AG09309 (cell line): Measurements from ENCODE around the gene CHST4.
"Not testable (repeated sequence)": the region's sequence is repeated elsewhere in the genome, so short reads cannot be mapped to it uniquely, and the experiment has no call there.

Experiments used
- DNase-seq: peaks from one replicate; pipeline ENCODE4 v3.0.0-alpha.2; 2010; ENCODE audit warnings: low read depth
- H3K4me3 ChIP-seq: 2 replicates; pipeline ENCODE4 v1.5.1; 2011; ENCODE audit warnings: mild to moderate bottlenecking, low read depth, low read length, moderate library complexity; ENCODE audit not compliant: control insufficient read depth
- CTCF ChIP-seq: IDR thresholded peaks from 2 replicates; pipeline ENCODE4 v1.5.1; 2011; ENCODE audit warnings: mild to moderate bottlenecking, low read depth, low read length, inconsistent platforms; ENCODE audit not compliant: insufficient read depth, control insufficient read depth; ENCODE audit errors: missing control alignments

The CHST4 gene

DNA sequence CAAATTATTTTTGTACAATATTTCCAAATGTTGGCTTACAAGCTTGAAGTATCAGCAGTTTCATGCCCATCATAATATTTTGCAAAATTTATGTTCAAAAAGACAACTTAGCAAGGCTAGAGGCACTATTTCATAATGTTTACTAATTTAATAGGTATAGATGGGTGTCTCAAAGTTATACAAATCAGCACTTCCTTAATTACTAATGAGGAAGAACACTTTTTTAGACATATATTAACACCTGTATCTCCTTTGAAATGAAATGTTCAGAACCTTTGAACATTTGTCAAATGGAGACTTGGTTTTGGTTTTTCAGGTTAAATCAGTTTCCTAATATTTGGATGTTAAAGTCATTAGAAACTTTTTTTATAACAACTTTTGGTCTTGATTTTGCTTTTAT is 48.5 kb downstream of the CHST4 start:
- DNase-seq, result no peak

DNA sequence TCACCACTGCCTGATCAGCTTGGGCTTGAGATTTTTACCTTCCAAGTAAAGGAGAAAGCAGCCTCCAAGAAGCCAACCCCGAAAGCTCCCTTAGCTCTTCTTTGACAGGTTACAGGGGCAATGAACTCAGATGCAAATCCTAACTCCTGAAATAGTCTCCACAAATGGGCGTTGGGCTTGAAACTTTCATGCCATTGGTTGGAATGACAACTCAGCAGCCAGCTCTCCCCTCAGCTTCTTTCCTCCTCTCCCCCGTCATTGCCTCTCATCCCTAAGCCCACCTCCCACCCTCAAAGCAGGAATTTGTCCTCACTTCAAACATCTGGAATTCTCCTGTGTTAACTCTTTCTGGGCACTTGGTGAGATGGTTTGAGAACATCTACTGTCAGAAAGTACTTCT is 50.7 kb downstream of the CHST4 start, which contains the start of gene TAT:
TAT (minus strand) TSS at position 122 of the 400 bp plus-strand sequence. CDS start 677 bp downstream, outside the sequence.
- H3K4me3 ChIP-seq, result no peak within 1 kb of the TSS
- no peak for TF ChIP-seq CTCF

More for the DNA sequence above, 48.5 kb downstream of the CHST4 start:
- H3K4me3 ChIP-seq, result no peak overlapping the region
- no peak for TF ChIP-seq CTCF

DNA sequence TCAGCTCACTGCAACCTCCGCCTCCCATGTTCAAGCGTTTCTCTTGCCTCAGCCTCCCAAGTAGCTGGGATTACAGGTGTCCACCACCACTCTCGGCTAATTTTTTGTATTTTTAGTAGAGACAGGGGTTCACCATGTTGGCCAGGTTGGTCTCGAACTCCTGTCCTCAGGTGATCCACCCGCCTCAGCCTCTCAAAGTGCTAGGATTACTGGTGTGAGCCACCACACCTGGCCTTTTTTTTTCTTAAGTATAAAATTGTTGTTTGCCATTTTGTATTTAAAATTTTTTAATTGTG is 56.3 kb downstream of the CHST4 start:
- not testable (repeated sequence) for H3K4me3 ChIP-seq

More for the DNA sequence above, 50.7 kb downstream of the CHST4 start, which contains the start of gene TAT:
- no peak for DNase-seq

DNA sequence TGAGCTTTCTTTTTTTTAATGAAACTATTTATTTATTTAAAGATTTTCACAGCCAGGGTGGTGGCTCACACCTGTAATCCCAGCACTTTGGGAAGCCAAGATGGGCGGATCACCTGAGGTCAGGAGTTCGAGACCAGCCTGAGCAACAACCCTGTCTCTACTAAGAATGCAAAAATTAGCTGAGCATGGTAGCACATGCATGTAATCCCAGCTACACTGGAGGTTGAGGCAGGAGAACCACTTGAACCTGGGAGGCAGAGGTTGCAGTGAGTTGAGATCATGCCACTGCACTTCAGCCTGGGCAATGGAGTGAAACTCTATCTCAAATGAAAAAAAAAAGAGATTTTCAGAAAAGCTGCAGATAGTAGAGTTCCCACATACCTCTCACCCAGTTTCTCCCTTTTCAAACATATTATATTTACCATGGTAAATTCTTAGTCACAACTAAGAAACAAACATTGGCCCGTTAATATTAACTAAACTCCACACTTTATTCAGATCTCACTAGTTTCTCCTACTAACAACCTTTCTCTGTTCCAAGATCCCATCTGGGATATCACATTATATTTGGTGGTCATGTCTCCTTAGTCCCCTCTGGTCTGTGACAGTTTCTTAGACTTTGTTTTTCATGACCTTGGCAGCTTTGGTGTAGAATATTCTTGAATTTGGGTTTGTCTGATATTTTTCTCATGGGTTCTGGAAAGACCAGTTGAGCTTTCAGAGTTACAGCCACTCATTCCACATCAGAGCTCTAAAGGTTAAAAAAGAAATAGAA is 58.5 kb downstream of the CHST4 start:
- no peak for TF ChIP-seq CTCF
- no peak overlapping the region for H3K4me3 ChIP-seq
- no peak for DNase-seq

More for the DNA sequence above, 56.3 kb downstream of the CHST4 start:
- DNase-seq, result not testable (repeated sequence)

DNA sequence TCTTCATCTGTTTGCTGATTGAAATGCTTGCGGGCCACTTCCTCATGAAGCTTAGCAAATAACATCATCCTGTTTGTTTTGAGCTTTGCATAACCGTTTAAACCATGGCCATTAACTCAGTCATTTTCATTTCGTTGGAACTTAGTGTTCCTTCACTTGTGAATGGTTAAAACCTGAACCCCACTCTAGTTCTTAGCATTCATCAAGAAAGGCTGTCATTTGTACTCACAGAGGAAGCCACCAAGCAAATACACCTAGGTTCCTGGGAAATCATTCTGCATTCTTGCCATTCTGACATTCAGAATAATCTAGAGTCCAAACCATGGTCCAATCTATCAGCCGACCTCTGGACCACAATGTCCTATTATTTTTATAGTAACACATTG is 59.1 kb downstream of the CHST4 start:
- no peak for TF ChIP-seq CTCF
- H3K4me3 ChIP-seq, result no peak overlapping the region
- no peak for DNase-seq
